GM18951 (cell line): ENCODE results near the gene SHC4.

Source experiments
- POLR2A ChIP-seq: IDR thresholded peaks from 4 replicates; pipeline ENCODE4 v1.6.1; 2011; ENCODE audit warnings: mild to moderate bottlenecking; ENCODE audit not compliant: insufficient read length, insufficient read depth; ENCODE audit errors: extremely low read depth
- in situ Hi-C: fragments of 300-500 bp; cut with MboI; formaldehyde crosslinking; loops from one replicate; pipeline ENCODE4 v1.12.0; 2022; ENCODE audit warnings: low sequenced_read_pairs, mixed read lengths, inconsistent platforms; ENCODE audit not compliant: unreplicated experiment

The SHC4 gene

GRCh38 chr15:48963524-48964113 lies at the start of gene SHC4:
SHC4 (minus strand) TSS chr15:48963919; CDS start chr15:48963015, 904 bp downstream.
- no peak for TF ChIP-seq POLR2A
- in situ Hi-C loops, result no loop called here

- TF ChIP-seq POLR2A, result no peak
- in situ Hi-C loops, result no loop called here
Observed at GRCh38 chr15:48999314-48999713, 35.6 kb upstream of the SHC4 start.

GRCh38 chr15:48996276-48996675 lies 32.6 kb upstream of the SHC4 start:
- in situ Hi-C loops, result no loop called here
- no peak for TF ChIP-seq POLR2A

- TF ChIP-seq POLR2A, result no peak
- in situ Hi-C loops, result no loop called here
Observed at GRCh38 chr15:48993380-48993779, 29.7 kb upstream of the SHC4 start.

GRCh38 chr15:48992545-48992944 lies 28.8 kb upstream of the SHC4 start:
- no peak for TF ChIP-seq POLR2A

GRCh38 chr15:48992096-48992495 lies 28.4 kb upstream of the SHC4 start:
- in situ Hi-C loops, result no loop called here
- no peak for TF ChIP-seq POLR2A

More at GRCh38 chr15:48992545-48992944, 28.8 kb upstream of the SHC4 start:
- in situ Hi-C loops, result no loop called here

GRCh38 chr15:48989170-48989569 lies 25.5 kb upstream of the SHC4 start:
- in situ Hi-C loops, result no loop called here

GRCh38 chr15:48987142-48987541 lies 23.4 kb upstream of the SHC4 start:
- in situ Hi-C loops, result no loop called here
- no peak for TF ChIP-seq POLR2A

More at GRCh38 chr15:48989170-48989569, 25.5 kb upstream of the SHC4 start:
- no peak for TF ChIP-seq POLR2A

GRCh38 chr15:48986240-48986639 lies 22.5 kb upstream of the SHC4 start:
- no peak for TF ChIP-seq POLR2A
- in situ Hi-C loops, result no loop called here

GRCh38 chr15:48985516-48985915 lies 21.8 kb upstream of the SHC4 start:
- no peak for TF ChIP-seq POLR2A
- in situ Hi-C loops, result no loop called here

- in situ Hi-C loops, result no loop called here
- no peak for TF ChIP-seq POLR2A
Observed at GRCh38 chr15:48984811-48985352, 21.2 kb upstream of the SHC4 start.

- no peak for TF ChIP-seq POLR2A
- in situ Hi-C loops, result no loop called here
Observed at GRCh38 chr15:48984021-48984710, 20.4 kb upstream of the SHC4 start.

GRCh38 chr15:48983300-48983699 lies 19.6 kb upstream of the SHC4 start:
- in situ Hi-C loops, result no loop called here
- TF ChIP-seq POLR2A, result no peak

GRCh38 chr15:48981941-48982340 lies 18.2 kb upstream of the SHC4 start:
- no peak for TF ChIP-seq POLR2A
- in situ Hi-C loops, result no loop called here
